Adipose tissue (tissue), 3 donors: ENCODE results near the gene DDIT4. TPM values are rescaled to one million over a fixed set of nuclear protein-coding genes. Genes with fewer than 3 reads are reported as not detected.
A peak's percentile ranks its signal among the peaks of the same experiment; 100 is the strongest.
"Not testable (repeated sequence)": the region's sequence is repeated elsewhere in the genome, so short reads cannot be mapped to it uniquely, and the experiment has no call there.

ENCODE experiments used
- H3K27ac ChIP-seq: one replicate; pipeline ENCODE4 v1.5.1; 2013; ENCODE audit warnings: low read depth, low read length
- WGBS, 3 donors: extraction: QIAGEN DNeasy Blood & Tissue Kit; methylation state at CpG; one replicate each; pipeline ENCODE4 v1.1.7; 2013; 5-methylcytosine and 5-hydroxymethylcytosine counted together
- polyA plus RNA-seq, 3 donors: library from polyadenylated mRNA; stranded (reverse); fragments of 200-250 nt; gene quantifications; one replicate each; pipeline ENCODE4 v1.2.3, GENCODE V29; 2013
- donor health status: healthy with polysubstance abuse.
- donor health status: Bipolar disorder and iron deficiency.
- donor health status: healthy.

DDIT4 gene
- polyA plus RNA-seq, 3 donors = 103 to 1,196 (median 199) TPM

DNA sequence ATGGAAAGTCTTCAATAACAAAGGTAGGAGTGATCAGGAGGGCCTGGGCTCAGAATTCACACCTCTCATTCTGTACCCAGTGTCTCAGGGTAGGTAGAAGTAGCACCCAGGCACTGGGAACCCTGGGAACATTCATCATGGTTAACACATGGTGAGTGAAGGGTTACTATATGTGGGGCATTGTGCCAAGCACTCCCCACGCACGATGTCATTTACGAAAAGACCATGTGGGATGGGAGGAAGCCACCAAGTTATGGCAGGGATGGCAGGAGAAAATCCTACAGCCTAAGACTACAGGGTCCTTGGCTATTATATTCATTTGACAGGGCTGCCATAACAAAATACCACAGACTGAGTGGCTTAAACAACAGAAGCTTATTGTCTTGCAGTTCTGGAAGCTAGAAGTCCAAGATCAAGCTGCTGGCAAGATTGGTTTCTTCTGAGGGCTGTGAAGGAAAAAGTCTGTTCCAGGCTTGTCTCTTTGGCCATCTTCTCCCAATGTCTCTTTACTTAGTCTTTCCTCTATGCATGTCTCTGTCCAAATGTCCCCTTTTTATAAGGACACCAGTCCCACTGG lies 27.7 kb upstream of the DDIT4 start:
- no peak overlapping the region for H3K27ac ChIP-seq
- WGBS, 3 donors = 9 to 15% (median 11%) methylated on average over 3 of the region's 3 CpGs

DNA sequence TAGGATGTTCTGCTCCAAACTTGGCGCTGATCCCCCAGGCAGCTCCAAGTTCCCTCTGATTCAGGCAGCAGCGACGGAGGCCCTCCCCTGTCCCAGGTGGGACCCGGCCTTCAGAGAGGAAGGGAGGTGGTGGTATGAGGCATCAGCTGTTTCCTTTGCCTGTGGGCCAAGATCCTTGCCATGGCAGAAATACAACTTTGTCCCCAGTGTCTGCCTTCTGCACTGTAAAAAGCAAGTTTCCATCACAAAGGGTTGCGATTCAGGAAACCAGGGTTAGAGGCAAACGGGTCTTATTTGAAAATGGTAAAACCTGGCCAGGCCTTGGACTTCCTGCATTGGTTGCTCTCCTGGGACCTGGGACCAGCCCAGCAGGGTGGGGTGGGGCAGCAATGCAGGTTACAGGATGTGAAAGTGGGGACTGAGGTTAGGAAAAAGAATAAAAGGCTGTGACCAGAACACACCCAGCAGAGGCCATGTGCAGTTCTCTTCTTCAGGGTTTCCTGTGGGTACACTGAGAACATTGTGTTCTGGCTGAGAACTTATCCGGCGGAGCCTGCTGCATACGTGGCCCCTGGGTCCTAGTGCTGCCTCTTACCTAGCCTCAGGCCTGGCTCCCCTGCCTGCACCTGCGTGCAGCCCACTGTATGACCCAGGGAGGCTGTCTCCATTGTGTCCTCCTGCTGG lies 25.1 kb upstream of the DDIT4 start:
- peak overlapping the region; percentile 36 for H3K27ac ChIP-seq
- WGBS, 3 donors = 5 to 17% (median 7%) methylated on average over 10 of the region's 10 CpGs

DNA sequence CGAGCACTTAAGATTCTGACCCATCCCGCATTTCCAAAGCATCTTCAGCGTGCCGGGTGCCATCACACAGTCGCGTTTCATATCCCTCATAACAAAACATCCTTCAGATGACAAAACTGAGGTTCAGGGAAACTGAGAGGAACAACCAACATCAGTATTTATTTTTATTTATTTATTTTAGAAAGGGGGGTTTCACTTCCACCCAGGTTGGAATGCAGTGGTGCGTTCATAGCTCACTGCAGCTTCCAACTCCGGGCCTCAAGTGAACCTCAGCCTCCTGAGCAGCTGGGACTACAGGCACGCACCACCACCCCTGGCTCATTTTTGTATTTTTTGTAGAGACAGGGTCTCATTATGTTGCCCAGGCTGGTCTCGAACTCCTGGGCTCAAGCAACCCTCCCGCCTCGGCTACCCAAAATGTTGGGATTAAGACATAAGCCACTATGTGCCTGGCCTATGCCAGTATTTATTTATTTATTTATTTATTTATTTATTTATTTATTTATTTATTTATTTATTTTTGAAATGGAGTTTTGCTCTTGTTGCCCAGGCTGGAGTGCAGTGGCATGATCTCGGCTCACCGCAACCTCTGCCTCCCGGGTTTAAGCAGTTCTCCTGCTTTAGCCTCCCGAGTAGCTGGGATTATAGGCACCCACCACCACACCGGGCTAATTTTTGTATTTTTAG lies 24.4 kb upstream of the DDIT4 start:
- 77 to 91% (median 82%) methylated on average over 17 of the region's 17 CpGs for WGBS, 3 donors
- H3K27ac ChIP-seq = not testable (repeated sequence)

DNA sequence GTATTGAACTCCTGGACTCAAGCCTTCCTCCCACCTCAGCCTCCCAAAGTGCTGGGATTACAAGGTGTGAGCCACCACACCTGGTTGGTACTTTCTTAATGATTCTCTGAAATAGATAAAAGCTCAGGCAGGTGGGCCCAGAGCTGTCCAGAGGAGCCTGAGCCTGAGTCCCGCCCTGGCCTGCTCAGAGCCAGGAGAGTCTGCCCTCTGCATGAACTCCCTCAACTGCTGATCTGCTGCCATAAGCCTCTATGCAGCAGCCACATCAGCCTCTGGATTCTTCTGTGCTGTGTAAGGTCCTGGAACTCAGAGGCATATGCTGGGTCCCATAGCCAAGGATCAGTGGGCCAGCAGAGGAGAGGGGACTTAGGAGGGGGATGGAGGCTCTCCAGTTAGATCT lies 23.1 kb upstream of the DDIT4 start:
- no peak overlapping the region for H3K27ac ChIP-seq
- 53 to 100% (median 59%) methylated on average over 1 of the region's 1 CpG for WGBS, 3 donors

DNA sequence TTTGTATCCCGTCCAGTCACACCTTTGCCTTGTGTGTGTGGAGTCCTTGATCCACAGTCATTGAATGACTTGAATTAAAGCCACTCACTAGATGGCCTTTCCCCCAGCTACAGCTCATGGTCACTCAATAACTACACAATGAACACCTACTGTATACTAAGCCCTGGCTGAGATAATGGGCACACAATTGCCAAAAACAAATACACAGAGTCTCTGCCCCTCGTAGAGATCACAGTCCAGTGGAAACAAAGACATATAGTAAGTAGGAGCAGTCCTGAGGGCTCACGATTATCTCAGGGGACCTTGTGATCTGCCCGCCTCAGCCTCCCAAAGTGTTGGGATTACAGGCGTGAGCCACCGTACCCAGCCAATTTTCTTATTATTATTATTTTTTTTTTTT lies 22.1 kb upstream of the DDIT4 start:
- no peak overlapping the region for H3K27ac ChIP-seq
- WGBS, 3 donors = 88 to 93% (median 88%) methylated on average over 6 of the region's 6 CpGs

DNA sequence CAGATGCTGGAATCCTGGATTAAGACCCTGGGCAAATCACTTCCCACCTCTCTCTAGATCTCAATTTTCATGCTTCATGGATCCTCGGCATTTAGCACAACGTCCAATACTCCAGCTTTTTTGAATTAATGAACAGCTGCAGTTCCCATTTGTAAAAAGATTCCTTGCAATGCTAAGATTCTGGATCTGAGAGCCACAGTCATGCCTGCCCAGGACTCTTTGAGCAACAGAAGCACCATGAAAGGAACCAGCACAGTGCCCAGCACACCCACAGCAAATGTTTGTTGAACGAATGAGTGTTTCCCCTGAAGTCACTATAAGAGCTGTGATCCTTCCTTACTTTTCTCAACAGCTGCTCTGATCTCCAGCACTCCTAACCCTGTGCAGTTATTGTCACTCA lies 20.8 kb upstream of the DDIT4 start:
- H3K27ac ChIP-seq = no peak overlapping the region
- 72 to 85% (median 77%) methylated on average over 3 of the region's 3 CpGs for WGBS, 3 donors

DNA sequence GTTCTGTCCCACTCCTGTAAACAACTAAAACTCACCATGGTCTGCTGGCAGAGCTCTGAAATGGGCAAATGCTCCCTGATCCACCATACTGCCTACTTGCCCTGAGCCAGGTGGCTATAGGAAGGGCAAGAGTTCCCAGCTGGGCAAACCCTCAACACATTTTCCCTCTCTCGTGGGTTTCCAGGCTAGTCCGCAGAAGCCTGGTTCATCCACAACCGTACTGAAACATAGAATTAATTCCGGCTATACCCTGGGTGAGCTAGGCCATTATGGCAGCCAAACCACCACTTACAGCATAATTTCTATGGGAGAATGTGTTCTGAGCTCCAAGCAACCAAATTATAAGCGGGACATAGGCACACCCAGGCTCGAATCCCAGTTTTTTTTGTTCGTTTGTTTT lies 20.1 kb upstream of the DDIT4 start:
- whole genome bisulfite sequencing, 3 donors = 84 to 93% (median 89%) methylated on average over 7 of the region's 7 CpGs
- no peak overlapping the region for H3K27ac ChIP-seq

DNA sequence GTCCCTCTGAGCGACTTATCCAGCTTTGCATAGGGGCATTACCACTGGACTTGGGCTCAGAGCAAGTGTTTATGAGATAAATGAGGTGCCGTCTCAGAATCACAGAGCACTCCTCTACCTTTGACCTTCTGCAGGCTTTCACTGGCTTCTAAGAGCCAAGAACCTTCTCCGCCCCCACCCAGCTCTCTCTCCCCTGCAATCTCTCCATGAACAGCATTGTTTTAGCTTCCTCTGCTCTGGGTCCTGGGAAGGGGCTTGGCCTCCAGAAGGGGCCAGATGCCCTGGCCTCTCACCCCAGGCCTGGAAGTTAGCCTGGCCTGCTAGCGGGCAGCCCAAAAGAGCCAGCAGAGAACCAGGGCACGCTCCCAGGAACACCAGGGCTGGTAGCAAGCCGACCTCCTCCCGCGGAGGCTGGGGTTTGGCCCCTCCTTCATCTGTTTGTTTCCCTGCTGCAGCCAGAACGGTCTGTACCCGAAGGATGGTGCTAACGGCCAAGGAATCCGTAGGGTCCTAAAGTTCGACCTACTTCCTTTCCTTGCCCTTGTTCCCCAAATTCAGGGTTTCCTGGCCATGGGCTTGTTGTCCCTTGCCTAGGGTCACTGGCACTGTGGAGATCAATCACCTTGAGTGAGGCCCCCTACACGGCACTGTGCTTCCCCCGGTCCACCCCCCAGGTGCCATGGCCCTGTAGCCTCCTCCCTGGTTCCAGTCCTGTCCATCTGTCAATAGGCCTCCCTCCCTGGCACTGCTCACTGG lies 18.7 kb upstream of the DDIT4 start:
- H3K27ac ChIP-seq = no peak overlapping the region
- 8 to 12% (median 9%) methylated on average over 15 of the region's 15 CpGs for WGBS, 3 donors

DNA sequence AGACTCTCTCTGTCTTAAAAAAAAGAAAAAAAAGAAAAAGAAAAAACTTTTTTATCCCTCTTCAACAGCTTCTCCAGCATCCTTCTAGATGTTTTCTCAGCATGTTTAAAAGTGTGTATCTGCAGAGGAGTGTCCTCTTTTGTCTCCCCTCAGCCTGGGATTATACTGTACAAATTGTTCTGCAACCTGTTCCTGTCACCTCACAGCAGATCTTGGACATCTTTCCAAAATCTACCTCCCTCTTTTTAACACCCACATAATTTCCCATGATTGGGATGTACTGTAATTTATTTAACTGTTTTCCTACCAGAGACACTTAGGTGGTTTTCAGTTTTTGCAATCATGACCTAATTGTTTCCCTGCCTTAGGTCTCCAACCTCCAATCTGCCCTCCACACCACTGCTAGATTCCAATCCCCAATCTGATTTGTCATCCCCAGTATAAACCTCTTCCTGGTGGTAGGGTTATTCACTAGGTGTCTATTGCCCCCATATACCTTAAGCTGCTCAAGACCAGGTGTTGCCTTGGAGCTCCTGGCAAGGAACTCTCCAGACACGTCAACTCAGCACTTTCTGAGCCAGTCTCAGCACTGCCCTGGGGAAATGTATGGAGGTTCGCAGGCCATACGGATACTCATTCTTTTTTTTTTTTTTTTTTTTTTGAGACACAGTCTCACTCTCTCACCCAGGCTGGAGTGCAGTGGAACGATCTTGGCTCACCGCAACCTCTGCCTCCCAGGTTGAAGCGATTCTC lies 17.6 kb upstream of the DDIT4 start:
- H3K27ac ChIP-seq = no peak overlapping the region
- 88 to 92% (median 92%) methylated on average over 6 of the region's 6 CpGs for WGBS, 3 donors

DNA sequence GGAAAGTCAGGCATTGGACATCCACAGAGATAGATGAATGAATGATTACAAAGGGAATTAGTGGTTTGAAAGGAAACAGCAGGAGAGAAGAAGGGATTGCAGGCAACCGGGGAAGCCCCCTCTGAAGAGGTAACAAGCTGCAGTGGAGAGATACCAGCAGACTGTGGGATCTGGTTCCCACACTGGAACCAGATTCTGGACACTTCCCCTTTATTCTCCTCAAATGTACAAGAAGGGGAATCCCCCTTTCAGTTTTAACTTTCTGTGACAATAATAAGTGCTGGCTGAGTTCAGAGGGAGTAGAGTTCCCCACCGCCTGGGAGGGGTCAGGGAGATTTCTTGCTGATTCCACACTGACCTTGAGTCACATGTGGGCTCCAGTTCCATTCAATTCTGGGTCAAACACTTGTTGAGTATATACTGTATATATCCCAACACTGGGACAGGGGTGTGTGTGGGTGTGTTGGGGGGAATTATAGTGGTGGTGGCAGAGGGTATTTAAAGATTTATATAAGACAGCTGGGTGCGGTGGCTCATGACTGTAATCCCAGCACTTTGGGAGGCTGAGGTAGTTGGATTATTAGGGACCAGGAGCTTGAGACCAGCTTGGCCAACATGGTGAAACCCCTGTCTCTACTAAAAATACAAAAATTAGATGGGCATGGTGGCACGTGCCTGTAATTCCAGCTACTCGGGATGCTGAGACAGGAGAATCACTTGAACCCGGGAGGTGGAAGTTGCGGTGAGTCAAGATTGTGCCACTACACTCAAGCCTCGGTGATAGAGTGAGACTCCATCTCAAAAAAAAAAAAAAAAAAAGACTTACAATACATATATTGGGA lies 16.5 kb upstream of the DDIT4 start:
- H3K27ac ChIP-seq = no peak overlapping the region
- WGBS, 3 donors = 65 to 81% (median 67%) methylated on average over 8 of the region's 8 CpGs

DNA sequence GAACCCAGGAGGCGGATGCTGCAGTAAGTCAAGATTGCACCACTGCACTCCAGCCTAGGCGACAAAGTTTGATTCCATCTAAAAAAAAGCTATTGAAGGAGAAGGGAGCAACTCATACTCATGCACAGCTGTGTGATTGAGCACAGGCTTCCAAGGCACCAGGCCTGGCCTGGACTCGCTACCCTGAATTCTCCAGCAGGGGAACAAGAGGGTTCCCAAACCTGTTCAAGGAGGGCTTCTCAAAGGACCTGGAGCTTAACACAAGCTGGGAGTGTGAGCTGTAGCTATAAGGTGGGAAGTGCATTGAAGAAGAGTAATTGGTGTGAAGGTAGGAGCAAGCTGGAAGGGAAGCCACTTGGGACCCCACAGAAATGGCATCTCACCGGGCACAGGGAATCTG lies 15.1 kb upstream of the DDIT4 start:
- no peak overlapping the region for H3K27ac ChIP-seq
- WGBS, 3 donors = 97 to 100% (median 98%) methylated on average over 4 of the region's 4 CpGs

DNA sequence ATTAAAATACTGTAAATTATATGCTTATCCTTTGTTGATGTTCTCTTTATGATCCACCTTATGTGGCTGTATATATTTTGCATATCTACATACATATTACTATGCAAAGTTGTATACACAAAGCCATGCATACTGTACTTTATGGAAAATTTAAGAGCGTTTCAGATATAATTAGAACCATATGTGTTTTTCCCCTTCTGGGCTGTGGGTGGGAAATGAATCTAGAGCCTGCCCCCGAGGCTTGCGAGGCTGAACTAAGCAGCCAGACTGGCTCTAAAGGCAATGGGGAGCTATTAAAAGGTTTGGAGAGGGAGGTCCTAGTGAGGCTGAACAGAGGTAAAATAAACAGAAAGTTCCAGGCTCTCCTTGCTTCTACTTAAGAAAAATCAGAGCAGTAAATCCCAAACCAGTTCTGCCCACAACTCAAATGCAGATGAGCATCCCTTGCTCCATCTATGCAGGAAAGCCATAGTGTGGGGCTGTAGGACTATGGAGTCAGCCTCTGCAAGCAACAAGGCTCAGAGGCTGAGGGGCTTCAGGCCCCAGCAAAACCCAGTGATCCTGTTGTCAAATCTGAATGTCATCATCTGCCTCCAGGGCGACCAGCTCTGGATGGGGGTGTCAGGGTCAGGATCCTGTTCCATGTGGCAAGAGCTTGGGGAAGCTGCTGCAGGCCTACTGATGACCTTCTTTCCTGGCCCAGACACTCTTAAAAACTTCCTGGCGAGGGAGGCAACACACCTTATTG lies 14.1 kb upstream of the DDIT4 start:
- WGBS, 3 donors = 44 to 72% (median 49%) methylated on average over 5 of the region's 5 CpGs
- peak overlapping the region; percentile 70 for H3K27ac ChIP-seq

DNA sequence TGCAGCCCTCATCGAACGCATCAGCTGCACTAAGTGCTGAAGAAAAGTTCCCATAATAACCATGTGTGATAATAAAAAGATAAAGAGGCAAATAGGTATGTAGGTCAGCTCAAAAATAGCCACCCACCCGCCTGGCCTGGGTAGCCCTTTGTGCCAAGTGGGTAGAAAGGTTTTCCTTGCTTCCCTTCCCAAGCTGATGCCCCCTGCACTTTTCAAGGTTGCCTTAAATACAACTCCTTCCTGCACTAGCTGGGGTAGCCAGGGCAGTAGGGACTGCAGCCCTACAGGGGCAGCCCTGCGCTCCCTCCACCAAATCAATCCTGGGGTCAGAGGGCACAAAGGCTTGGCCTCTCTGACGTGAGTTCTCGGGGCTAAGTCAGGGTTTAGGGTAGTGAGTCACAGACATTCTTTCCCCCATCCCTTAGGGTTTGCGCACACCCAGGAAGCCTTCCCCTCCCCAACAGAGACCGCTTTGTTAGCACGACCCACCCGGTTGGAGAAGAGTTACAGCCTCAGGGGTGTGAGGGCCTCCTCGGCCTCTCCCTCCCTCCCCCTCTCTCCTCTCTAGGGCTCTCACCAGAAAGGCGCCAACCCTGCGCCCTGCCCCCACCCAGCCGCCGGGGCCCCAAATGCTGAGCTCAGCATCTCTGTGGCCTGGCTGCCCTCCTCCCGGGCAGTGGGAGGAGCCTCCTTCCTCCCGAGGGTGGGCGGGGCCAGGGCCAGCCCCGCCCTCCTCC lies 13.3 kb upstream of the DDIT4 start:
- WGBS, 3 donors = 11 to 17% (median 16%) methylated on average over 19 of the region's 19 CpGs
- H3K27ac ChIP-seq = peak overlapping the region; percentile 70

DNA sequence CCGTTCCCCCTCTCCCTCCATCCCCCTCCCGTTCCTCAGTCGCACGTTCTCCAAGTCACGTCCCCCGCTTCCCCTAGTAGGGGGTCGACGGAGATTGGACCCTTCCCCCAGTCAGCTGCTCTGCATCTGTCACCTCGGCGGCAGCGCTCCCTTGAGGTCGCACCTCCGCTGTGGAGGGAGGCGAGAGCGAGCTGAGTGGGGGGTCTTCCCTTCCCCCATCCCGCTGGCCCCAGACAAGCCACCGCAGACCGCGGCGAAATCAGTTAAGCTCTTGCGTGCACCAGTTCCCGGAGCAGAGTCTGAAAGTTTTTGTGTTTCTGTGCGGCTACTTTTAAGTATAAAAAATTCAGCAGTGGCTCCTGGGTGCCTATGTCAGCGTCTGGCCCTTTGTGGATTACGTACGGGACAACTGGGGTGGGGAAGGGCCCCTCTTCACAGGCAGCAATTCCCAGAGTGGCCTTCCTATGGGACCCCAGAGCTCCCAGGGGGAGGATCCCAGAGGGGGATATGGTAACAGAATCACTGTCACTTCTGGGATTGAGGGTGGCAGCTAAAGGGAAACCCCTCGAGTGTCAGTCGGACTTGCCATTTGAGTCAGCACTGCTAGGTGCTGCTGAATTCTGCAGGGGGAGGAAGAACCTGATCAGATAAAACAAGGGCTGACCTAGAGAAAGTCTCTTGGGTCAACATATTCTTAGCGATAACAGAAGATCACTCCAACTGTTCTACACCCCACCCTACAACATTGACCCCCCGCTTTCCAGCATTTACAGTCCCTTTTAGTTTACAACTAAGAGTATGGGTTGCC lies 12.5 kb upstream of the DDIT4 start:
- H3K27ac ChIP-seq = no peak overlapping the region
- 7 to 9% (median 7%) methylated on average over 30 of the region's 30 CpGs for WGBS, 3 donors

DNA sequence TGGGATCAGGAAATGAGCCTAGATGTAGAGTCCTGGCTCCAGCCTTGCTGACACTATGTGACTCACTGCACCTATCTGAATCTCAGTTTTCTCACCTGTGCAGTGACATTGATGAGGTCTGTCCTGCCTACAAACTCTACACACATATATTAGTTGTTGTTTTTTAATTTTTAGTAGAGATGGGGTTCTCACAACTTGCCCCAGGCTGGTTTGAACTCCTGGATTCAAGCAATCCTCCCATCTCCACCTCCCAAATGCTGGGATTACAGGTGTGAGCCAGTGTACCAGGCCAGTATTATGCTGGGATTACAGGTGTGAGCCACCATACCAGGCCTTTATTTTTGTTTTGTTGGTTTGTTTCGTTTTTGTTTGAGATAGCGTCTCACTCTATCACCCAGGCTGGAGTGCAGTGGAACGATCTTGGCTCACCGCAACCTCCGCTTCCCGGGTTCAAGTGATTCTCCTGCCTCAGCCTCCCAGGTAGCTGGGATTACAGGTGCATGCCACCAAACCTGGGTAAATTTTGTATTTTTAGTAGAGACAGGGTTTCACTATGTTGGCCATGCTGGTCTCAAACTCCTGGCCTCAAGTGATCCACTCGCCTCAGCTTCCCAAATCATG lies 11.8 kb upstream of the DDIT4 start:
- H3K27ac ChIP-seq = no peak overlapping the region
- 94 to 96% (median 94%) methylated on average over 7 of the region's 7 CpGs for WGBS, 3 donors
